NCI-H774 (cell line): Measurements from ENCODE around the gene HS6ST2.

ENCODE experiments used
- DNase-seq: peaks from one replicate; lab custom pipeline; 2025; lab: John Stamatoyannopoulos, UW

HS6ST2 gene

DNA sequence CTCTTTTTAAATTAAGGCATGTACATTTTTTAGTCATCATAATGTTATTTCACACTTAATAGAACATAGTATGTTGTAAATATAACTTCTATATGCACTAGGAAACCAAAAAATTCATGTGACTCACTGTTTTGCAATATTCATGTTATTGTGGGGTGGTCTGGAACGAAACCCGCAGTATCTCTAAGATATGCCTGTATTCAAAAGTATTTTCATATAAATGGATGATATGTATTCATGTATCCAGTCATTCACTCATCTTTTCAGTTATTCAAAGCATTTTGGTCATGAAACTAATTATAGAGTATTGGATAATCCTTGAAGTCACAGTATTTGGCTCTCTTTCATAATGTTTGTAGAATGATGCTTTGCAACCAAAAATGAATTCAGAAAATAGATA is 168.1 kb downstream of the HS6ST2 start:
- DNase-seq: no peak

DNA sequence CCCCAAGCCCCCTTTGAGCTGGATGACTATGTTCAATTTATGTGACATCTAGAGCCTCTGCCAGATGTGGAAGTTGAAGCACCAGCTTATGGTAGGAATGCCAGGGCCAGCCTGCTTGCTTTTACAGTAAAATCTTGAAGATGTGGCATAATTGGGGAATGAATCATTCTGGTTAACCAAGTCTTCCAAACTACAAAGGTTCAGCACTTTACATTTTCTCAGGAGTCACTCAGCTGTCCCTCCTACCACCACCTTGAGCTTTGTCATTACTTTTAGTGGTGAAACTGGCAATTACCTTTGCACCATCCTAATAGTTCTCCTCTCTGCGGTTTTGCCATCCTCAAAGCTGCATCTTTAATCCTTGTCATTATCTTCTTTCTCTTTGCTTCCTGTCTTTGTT is 172.2 kb downstream of the HS6ST2 start:
- no peak for DNase-seq

DNA sequence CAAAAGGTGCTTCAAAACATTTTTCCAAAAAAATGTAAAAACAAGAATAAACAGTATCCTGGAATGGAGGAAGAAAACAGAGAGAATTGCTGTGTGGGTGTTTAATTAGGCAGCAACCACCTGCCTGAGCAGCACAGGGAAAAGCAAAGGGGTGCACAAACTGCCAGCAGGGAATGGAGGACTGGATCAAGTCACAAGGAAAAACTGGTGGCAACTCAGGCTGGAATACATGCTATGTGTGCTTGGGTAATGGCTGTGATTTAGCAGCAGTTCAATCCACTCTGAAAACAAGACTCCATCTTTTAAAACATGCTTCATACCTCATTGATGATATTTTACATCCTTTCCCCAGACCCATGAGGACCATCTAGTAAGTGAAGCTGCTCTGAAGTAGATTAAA is 179.5 kb downstream of the HS6ST2 start:
- DNase-seq: no peak

DNA sequence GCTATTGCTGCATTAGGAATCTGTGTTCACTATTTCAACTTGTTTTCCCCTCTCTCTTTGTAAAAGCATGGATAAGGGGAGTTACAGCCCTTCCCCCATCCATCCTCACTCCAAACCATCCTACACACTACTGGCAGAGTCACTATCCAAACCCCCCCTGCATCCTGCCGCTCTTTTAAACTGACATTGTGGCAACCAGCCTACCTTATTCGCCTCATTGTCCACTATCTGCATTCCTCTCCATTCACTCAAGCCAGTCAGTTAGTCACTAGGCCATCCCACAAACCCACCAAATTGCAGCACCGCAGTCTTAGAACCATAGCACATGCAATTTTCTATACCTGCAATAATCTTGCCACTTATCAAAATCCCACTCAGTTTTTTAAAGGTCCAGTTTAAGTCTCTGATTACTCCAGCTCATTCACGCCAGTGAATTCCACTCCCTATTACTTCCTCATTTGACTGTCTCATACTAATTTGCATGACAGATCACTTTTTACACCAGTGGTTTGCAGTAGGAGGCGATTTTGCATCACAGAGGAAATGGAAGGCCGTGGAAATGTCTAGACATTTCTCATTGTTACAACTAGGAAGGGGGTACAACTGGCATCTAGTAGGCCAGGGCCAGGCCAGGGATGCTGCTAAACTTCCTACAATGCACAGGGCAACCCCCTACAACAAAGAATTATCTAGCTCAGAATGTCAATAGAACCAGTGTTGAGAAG is 181.8 kb downstream of the HS6ST2 start:
- DNase-seq: no peak

DNA sequence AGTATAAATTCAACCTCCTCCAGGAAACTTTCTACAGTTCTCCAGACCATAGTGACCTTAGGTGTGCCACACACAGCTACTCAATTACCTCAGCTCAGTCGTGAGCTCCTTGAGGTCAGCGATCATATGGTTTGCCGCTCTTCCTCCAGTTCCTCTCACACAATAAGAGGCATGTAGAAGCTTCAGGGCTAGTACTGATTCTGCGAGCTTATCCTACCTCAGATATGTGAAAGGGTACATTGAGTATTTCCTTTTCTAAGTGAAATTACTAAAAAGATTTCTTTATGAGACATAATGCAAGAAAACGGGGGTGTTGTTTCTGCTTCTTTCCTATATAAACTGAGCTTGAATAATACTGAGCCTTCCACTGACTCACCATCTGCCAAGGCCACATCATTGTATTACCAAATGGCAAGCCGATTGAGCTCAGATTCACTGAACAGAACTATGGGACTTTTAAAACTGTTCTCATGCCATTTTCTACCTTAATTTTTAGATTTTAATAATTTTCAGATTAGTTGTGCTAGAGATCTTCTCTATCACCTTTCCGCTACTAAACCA is 183.1 kb downstream of the HS6ST2 start:
- no peak for DNase-seq

DNA sequence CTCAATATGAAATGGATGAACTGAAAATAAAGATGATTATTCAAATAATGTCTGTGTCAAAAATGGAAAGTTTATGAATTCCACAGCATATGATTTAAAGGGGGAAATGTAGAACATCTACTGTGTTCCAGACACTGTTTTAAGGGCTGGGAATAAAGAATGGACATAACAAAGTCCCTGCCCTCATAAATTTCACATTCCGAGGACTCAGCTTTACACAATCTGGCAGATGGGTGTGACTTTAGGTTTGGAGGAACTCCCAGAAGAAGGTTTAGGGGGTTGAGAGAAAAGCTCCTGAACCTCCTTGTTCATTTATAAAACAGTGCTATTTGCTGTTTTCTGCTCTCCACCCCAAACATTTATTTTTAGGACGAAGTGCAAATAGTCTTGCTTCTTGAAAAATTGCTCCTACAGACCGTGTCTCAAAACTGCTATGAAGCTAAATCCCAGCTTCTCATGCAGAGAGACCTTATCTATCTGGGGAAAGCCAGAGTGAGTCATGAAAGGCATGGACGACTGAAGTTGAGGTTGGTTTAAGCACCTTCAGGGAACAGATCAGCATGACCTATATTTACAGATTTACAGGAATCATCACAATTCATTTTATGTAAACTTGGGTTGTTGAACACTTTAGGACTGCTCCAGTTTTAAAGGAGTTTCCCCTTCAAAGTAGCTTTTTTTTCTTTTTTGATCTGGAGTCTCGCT is 184.3 kb downstream of the HS6ST2 start:
- DNase-seq: no peak

DNA sequence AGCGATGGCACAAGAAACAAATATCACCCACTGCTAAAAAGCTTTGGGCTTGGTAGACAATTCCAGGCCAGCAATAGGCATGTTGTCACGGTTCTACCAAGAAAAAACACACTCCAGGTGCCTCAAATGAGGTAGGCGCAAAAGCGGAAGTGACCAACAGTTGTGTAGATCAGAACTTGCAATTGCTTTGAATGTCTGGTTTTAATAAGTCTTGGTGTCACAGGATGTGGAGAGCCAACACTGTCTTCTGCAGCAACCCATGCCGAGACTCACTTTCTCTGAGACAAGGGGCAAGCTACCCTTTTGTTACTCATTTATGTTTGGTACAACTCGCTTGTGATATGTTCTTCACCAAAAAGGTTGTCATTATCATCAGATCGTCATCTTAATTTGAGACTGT is 188.8 kb downstream of the HS6ST2 start:
- DNase-seq: no peak

DNA sequence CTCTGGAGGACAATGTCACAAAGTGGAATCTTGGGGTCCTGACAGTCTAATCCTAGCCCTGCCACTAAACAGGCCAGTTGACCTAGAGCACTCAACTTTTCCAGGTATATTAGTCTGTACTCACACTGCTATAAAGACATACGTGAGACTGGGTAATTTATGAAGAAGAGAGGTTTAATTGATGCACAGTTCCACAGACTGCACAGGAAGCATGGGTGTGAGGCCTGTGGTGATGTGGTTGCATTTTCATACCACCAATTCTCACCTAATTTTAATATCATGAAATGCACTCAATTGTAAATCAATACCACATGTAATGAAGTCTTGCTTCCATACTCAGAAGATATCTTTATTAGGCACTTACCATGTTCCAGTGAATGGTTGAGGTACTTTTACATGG is 192.0 kb downstream of the HS6ST2 start:
- no peak for DNase-seq

DNA sequence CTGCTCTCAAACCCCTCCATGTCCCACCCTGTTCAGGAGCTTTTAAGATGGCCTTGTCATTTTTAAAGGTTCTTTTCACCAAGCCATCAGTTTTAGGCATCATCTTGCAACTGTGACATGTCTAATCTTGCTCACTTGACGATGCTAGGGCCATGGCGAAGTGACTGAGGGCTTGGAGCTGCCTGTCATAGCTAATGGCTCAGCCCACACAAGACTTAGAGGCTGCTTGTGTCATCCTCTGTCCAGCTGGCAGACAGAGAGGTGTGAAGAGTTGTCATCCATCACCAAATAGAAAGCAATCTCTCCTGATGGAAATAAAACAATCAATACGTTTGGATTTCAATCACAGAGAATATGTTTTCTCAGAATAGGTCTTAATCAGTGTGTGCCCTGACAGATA is 194.9 kb downstream of the HS6ST2 start:
- no peak for DNase-seq

DNA sequence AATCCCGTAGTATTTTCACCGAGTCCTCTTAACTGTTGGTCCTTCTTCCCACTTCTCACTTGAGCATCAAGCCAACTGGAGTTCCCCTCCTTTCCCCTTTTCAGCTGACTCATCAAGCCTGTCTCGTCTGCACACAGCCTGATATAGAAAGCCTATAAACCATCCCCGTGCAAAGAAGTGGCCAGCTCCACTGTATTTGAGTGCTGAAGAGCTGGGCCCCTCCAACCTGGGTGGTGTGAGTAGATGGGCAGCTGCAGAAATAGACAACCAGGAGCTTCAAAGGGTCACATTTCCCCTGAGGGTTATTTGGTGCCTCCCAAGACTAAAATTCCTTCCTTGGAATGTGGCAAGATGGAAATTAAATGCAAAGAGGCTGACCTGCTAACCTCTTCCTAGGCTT is 199.7 kb downstream of the HS6ST2 start:
- no peak for DNase-seq

DNA sequence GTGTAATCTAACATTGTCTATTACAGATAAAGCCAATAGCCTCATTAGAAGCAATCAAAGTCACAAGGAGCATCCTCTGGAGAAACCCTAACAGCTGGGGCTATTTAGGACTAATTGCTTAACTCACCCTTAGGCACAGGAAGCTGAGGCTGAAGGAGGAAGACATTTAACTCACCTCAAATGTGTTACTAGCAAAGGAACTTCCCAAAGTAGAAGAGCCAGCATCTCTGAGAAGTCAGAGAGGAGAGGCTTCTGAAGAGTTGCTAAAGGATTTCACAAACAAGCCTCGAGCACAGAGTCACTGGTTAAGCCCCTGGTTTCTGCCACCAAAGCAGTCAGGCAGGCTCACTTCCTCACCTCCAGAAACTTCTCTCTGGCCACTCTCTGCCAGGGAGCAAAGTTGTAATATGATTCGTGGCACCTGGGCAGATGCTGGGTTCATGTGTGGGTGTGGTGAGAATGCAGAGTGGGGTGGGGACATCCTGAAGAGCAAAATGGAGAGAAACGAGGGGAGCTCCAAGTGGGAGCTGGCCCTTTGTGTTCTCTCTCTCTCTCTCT is 201.3 kb downstream of the HS6ST2 start:
- DNase-seq: no peak

DNA sequence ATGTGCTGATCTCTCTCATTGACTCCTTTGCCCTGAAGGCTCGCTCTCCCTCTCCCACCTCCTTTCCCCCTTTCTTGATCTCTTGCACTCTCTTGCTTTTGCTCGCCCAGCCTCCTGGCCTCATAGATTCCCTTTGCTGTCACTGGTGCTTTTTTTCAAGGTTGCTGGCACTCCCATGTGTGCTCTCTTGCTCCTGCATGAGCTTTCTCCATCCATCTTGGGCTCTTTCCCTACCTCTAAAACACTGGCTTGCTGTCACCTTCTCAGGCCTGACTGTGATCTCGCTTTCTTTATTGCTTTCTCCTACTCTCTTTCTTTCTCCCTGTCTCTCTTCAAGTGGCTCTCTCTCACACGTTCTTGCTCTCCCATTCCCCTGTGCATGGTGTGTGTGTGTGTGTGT is 202.0 kb downstream of the HS6ST2 start:
- no peak for DNase-seq

DNA sequence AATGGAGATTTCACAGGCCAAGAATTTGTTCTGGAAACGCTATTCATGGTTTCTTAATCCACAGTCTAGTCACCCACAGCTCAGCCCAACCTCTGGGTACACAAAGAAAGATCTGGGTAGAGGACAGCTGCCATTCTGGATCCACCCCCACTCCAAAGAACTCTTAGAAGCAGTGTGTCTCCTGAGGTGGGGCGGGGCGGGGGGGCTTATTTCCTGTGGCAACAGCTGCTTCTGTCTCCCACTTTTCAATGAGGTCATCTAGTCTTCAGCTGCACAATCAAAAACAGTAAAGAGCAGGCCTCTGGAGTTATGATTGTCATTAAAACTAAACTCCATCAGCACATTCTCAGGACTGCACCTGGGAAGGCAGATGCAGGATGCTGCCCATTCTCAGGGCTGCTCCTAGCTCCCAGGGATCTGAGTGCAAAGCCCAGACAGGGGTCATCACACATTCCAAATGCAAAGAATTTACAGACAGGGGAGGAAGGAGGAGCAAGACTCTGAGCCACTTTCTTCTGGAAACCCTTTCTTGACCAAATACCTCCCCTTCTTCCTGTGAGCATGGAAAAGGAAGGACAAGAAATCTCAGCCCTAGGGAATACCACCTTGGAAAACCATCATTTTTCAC is 207.3 kb downstream of the HS6ST2 start:
- DNase-seq: no peak

DNA sequence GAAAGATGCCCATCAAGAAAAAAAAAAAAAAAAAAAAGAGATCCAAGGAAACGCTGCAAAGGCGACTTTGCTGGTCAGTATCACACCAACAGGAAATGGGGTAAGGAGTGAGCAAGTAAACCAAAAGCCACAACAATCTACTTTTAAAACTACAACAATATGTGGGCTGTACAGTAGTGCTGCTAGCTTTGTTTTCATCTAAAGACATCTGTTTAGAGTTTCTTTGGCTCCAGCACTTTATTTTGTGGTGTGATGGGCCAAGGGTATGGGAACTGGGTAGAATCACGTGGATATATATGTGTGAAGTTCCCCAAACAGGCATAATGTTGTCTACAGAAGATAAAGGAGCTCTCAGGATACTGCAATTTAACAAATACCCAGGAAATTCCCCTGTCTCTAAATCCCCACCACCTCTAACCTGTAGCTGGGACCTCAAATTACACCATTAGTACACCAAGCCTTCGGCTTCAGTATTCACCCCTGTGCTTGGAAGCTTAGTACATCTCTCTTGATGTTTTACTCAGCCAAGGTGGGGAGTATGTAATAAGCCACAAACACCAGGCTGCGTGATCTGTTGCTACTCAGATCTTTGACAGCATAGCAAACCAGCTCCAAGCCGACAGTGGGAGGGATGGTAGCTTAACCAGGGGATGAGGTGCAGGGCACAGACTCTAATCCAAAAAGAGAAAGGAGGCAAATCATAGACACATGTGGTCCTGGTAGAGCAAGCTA is 207.9 kb downstream of the HS6ST2 start:
- no peak for DNase-seq

DNA sequence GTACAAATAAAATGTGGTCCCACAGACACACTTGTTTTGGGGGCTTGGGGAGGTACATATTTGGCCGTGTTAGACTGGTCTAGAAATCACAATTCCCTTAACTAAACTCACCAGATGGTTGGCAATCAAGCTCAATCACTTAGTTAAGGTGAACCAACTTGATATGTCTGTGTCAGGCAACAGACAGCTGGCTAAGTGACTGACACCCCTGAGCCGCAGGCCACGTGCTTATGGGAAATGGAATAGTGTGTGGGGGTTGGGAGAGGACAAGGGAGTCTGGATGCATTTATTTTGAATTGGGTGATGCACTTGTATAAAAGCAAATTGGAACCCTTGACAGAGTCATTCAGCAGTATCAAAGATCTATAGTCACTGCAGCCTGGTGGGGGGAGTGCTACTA is 209.0 kb downstream of the HS6ST2 start:
- DNase-seq: no peak

DNA sequence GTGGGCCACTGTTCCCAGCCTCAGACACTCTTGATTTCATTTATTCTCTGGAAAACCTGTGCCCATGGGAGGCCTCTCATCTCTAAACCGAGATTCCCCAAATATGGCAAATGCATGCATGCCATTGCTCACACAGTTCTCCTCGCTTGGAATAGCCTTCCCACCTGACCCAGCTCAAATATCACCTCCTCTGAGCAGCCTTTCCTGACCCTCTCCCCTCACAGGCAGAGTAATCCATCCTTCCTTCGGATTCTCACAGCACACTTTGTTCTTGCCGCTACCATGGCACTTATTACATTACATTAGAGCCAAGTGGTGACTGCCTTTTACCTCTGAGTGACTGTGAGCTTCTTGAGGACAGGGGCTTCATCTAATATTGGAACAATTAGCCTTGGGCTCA is 209.5 kb downstream of the HS6ST2 start:
- no peak for DNase-seq

DNA sequence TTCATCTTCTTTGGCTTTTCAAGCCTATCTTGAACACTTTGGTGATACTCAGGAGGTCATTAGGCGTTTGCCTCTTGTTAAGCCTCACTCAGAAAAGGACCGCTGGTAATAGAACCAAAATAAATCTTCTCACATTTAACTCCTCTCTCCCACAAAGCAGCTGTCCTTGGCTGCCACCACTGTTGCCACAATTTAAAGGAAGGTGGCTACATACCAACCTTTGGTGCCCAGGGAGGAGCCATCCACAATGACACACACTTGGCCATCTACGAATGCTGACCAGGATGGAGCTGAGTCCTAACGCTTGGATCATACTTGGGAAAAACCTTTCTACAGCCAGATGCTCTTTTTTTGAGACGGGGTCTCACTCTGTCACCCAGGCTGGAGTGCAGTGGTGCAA is 210.2 kb downstream of the HS6ST2 start:
- DNase-seq: no peak

DNA sequence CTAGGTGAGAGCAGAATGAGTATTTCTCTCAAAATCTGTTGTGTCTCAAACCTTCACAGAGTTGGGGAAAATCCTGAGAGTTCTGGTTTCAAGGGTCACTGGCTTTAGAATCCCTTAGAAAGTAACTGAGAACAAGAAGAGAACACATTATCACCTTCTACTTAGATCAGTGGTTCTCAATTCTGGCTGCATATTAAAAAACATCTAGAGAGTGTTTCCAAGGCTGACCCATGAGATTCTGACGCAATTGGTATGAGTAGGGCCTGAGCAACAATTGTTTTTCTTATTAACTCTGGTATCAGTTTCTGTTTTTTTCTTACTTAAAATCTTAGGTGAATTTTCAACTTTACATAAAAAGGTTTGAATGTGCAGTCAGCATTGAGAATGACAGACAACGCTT is 212.8 kb downstream of the HS6ST2 start:
- DNase-seq: no peak

DNA sequence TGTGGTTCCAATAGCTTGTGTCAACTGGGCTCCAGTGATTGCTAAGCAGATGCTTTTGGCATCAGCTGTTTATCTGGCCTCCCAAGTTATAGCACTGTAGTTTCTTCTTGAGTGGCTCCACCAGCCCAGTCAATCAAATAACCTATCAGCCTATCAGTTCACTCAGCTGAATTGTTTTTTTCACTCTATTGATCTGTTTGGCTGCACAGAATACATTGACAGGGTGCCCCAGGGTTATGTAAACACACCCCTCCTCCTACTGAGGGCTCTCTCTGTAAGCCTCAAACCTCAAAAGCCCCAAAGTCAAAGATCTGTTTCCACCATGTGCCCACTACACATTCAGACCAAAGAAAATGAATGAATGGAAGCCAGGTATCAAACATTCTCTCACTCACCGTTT is 214.0 kb downstream of the HS6ST2 start:
- DNase-seq: no peak

DNA sequence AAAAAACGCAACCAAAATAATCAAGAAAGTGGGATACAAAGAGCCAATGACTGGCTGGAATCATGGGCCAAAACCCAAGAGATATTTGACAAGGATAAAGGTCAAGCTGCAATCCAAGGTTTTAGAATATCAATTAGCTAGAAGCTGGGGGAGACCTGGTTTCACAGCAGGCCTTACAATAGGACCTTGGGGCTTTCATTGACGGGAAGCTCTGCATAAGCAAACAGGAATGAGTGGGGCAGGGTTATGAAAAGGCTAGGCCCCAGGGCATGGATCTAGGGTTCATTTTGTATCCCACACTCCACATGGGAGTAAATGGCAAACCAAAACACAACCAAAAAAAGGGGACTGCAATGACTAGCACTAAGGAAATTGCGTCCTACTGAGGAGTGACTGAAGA is 215.3 kb downstream of the HS6ST2 start:
- DNase-seq: no peak

DNA sequence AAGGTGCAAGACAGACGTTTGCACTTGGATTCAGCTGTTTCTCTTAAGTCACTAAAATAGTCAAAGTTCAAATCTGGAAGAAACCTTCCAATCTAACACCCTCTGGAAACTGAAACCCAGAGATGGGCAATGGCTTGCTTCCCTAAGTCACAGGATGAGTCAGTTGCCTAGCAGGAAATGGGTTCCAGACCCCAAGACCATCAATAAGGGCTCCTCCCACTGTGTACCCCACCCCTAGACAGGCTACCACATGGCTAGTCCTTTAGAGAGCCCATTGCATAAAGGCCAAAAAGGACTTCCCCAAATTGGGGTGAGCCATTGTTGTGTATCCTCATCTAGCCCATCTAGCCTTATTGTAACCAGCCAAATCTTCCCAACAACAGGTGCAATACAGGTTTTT is 216.2 kb downstream of the HS6ST2 start:
- no peak for DNase-seq

DNA sequence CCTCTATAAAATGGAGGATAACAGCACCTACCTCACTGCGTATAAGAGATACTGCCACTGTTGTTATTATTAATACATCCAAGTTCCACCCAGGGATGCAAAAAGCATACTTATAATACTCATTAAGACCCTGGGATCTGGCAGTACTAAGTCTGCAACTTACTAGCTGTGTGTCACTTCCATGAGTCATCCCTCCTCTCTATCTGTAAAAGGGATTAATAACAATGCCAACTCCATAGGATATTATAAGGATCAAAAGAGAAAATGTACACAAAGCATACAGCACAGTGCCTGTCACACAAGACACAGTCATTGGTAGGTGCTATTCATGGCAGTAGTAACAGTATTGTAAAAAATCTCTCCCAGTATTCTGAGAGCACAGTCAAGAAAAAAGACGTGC is 216.7 kb downstream of the HS6ST2 start:
- no peak for DNase-seq
